GM06990 (cell line): ENCODE measurements around the gene SLC16A12.

Source experiments
- DNase-seq: peaks from one replicate; pipeline ENCODE4 v3.0.0-alpha.2; 2011; ENCODE audit not compliant: insufficient read length; ENCODE audit errors: extremely low read depth
- H3K27me3 ChIP-seq: replicated peaks from 2 replicates; pipeline ENCODE4 v1.6.0; 2011; ENCODE audit warnings: low read length; ENCODE audit not compliant: control insufficient read depth, insufficient read depth
- H3K36me3 ChIP-seq: 2 replicates; pipeline ENCODE4 v1.5.1; 2011; ENCODE audit warnings: low read length; ENCODE audit not compliant: control insufficient read depth, insufficient read depth
- H3K4me3 ChIP-seq: replicated peaks from 2 replicates; pipeline ENCODE4 v1.5.1; 2011; ENCODE audit warnings: low read depth, mild to moderate bottlenecking, control low read depth, low read length
- CTCF ChIP-seq: IDR thresholded peaks from 2 replicates; pipeline ENCODE4 v1.5.1; 2011; ENCODE audit warnings: low read length, control low read depth, mild to moderate bottlenecking, inconsistent platforms; ENCODE audit not compliant: insufficient read depth, poor library complexity, severe bottlenecking

SLC16A12 gene

GRCh38 chr10:89535171-89536012 is at the start of gene SLC16A12:
Gene SLC16A12, minus strand, starts transcription at chr10:89535594. Its CDS starts 73,016 bp downstream, at chr10:89462578.
- no peak within 1 kb of the TSS for H3K4me3 ChIP-seq
- DNase-seq = no peak
- no peaks in the 10 kb centered on the region for H3K36me3 ChIP-seq
- no peaks in the 10 kb centered on the region for H3K27me3 ChIP-seq
- no peak for TF ChIP-seq CTCF

- Histone ChIP-seq H3K4me3 (no peak overlapping the region), H3K36me3 (no peaks in the 10 kb centered on the region; the same call in none of the 2 replicates), H3K27me3 (no peaks in the 10 kb centered on the region)
- TF ChIP-seq CTCF = no peak
- DNase-seq = no peak
These were observed 46.6 kb upstream of the SLC16A12 start for GRCh38 chr10:89582022-89582421.

GRCh38 chr10:89580243-89580642 is 44.8 kb upstream of the SLC16A12 start:
- no peak overlapping the region for H3K4me3 ChIP-seq
- TF ChIP-seq CTCF = no peak
- no peaks in the 10 kb centered on the region for H3K27me3 ChIP-seq
- H3K36me3 ChIP-seq = no peaks in the 10 kb centered on the region; the same call in none of the 2 replicates
- DNase-seq = no peak

- TF ChIP-seq CTCF = no peak
- Histone ChIP-seq H3K27me3 (no peaks in the 10 kb centered on the region), H3K4me3 (no peak overlapping the region), H3K36me3 (no peaks in the 10 kb centered on the region; the same call in none of the 2 replicates)
- no peak for DNase-seq
These were observed 41.3 kb upstream of the SLC16A12 start for GRCh38 chr10:89576696-89577095.

GRCh38 chr10:89576022-89576421 is 40.6 kb upstream of the SLC16A12 start:
- TF ChIP-seq CTCF = no peak
- Histone ChIP-seq H3K36me3 (no peaks in the 10 kb centered on the region; the same call in none of the 2 replicates), H3K27me3 (no peaks in the 10 kb centered on the region), H3K4me3 (no peak overlapping the region)
- no peak for DNase-seq
